OCI-LY3 (cell line): ENCODE data around the gene UNC93A.
"Not testable (repeated sequence)": the region's sequence is repeated elsewhere in the genome, so short reads cannot be mapped to it uniquely, and the experiment has no call there.

Experiments
- H2AFZ ChIP-seq: fragments of 200-600, 300-600 bp; shearing (Covaris generic); 2 replicates; pipeline ENCODE4 v1.6.0; 2014; ENCODE audit warnings: antibody characterized with exemption, low read depth, low read length
- H3K27ac ChIP-seq: fragments of 200-600, 300-600 bp; sonication (generic); 2 replicates; pipeline ENCODE4 v1.5.1; 2014; ENCODE audit warnings: mild to moderate bottlenecking, low read length, moderate library complexity, mixed read lengths
- H3K27me3 ChIP-seq: fragments of 200-600, 300-600 bp; sonication (generic); 2 replicates; pipeline ENCODE4 v1.6.1; 2014; ENCODE audit warnings: low read depth, low read length, mixed read lengths
- H3K36me3 ChIP-seq: fragments of 200-600, 300-600 bp; sonication (generic); replicated peaks from 2 replicates; pipeline ENCODE3; 2014; ENCODE audit warnings: low read depth, low read length, mixed read lengths
- H3K4me1 ChIP-seq: fragments of 300-600, 200-600 bp; sonication (generic); 2 replicates; pipeline ENCODE4 v1.6.1; 2014; ENCODE audit warnings: low read length, mixed read lengths
- H3K4me2 ChIP-seq: fragments of 200-600, 300-600 bp; sonication (generic); 2 replicates; pipeline ENCODE4 v1.6.1; 2014; ENCODE audit warnings: low read length, mixed read lengths
- H3K4me3 ChIP-seq: fragments of 300-600, 200-600 bp; sonication (generic); 2 replicates; pipeline ENCODE4 v1.5.1; 2014; ENCODE audit warnings: antibody characterized with exemption, mild to moderate bottlenecking, low read length, moderate library complexity
- H3K79me2 ChIP-seq: fragments of 300-600, 200-600 bp; shearing (Covaris generic); 2 replicates; pipeline ENCODE4 v1.6.1; 2014; ENCODE audit warnings: mild to moderate bottlenecking, low read length, mixed read lengths
- H3K9ac ChIP-seq: fragments of 300-600, 200-600 bp; shearing (Covaris generic); 2 replicates; pipeline ENCODE4 v1.6.0; 2014; ENCODE audit warnings: mild to moderate bottlenecking, low read length, moderate library complexity
- H3K9me3 ChIP-seq: fragments of 200-600, 300-600 bp; shearing (Covaris generic); 2 replicates; pipeline ENCODE4 v1.6.1; 2014; ENCODE audit warnings: low read length, mixed read lengths; ENCODE audit not compliant: insufficient read depth
- H4K20me1 ChIP-seq: fragments of 200-600, 300-600 bp; sonication (generic); 2 replicates; pipeline ENCODE4 v1.6.1; 2016; ENCODE audit warnings: low read length, mixed read lengths; ENCODE audit not compliant: insufficient read depth
- CTCF ChIP-seq: fragments of 200-600, 300-600 bp; sonication (generic); IDR thresholded peaks from 2 replicates; pipeline ENCODE4 v1.5.1; 2014; ENCODE audit warnings: antibody characterized with exemption, low read length, low read depth
- EZH2phosphoT487 ChIP-seq: fragments of 200-600 bp; shearing (Covaris generic); IDR thresholded peaks from 2 replicates; pipeline ENCODE4 v1.6.1; 2018; ENCODE audit warnings: antibody characterized with exemption, mixed run types, low read depth

UNC93A gene

GRCh38 chr6:167350275-167350696, 59.2 kb downstream of the UNC93A start:
- H3K36me3 ChIP-seq, result no peaks in the 10 kb centered on the region
- no peak for TF ChIP-seq CTCF
- no peak for TF ChIP-seq EZH2phosphoT487
- H3K9ac ChIP-seq, result no peak overlapping the region
- no peaks in the 10 kb centered on the region for H3K9me3 ChIP-seq
- no peak overlapping the region for H2AFZ ChIP-seq
- no peak overlapping the region for H3K4me2 ChIP-seq
- peaks cover under 1% of the 10 kb centered on the region; the same call in 1 of the 2 replicates for H3K27me3 ChIP-seq
- H3K27ac ChIP-seq, result no peak overlapping the region
- H3K4me1 ChIP-seq, result peaks cover 10% of the 10 kb centered on the region; the same call in 1 of the 2 replicates
- H4K20me1 ChIP-seq, result no peaks in the 10 kb centered on the region
- no peak overlapping the region for H3K4me3 ChIP-seq
- H3K79me2 ChIP-seq, result no peaks in the 10 kb centered on the region

- Histone ChIP-seq H3K9me3 (no peaks in the 10 kb centered on the region), H3K9ac (peak overlapping the region; percentile 35; the same call in 1 of the 2 replicates), H3K4me2 (peak overlapping the region; percentile 76), H4K20me1 (no peaks in the 10 kb centered on the region), H3K4me3 (peak overlapping the region; percentile 76), H3K79me2 (no peaks in the 10 kb centered on the region), H3K36me3 (no peaks in the 10 kb centered on the region), H3K27ac (peak overlapping the region; percentile 56), H2AFZ (peak overlapping the region; percentile 65; the same call in 1 of the 2 replicates), H3K4me1 (peaks cover 10% of the 10 kb centered on the region; the same call in 1 of the 2 replicates), H3K27me3 (no peaks in the 10 kb centered on the region)
- peak; percentile 50 for TF ChIP-seq CTCF
- no peak for TF ChIP-seq EZH2phosphoT487
Observed at GRCh38 chr6:167350731-167351655, 59.9 kb downstream of the UNC93A start.

- H3K36me3 ChIP-seq, result no peaks in the 10 kb centered on the region
- H4K20me1 ChIP-seq, result no peaks in the 10 kb centered on the region
- TF ChIP-seq EZH2phosphoT487, result no peak
- no peak for TF ChIP-seq CTCF
- H3K9ac ChIP-seq, result peak overlapping the region; percentile 35; the same call in 1 of the 2 replicates
- peak overlapping the region; percentile 56 for H3K27ac ChIP-seq
- no peaks in the 10 kb centered on the region for H3K79me2 ChIP-seq
- H3K4me2 ChIP-seq, result peak overlapping the region; percentile 76
- H2AFZ ChIP-seq, result peak overlapping the region; percentile 62; the same call in 1 of the 2 replicates
- H3K4me1 ChIP-seq, result peaks cover 10% of the 10 kb centered on the region; the same call in 1 of the 2 replicates
- H3K4me3 ChIP-seq, result peak overlapping the region; percentile 76
- H3K27me3 ChIP-seq, result no peaks in the 10 kb centered on the region; the same call in 1 of the 2 replicates
- no peaks in the 10 kb centered on the region for H3K9me3 ChIP-seq
Observed at GRCh38 chr6:167351656-167352345, 60.7 kb downstream of the UNC93A start.

GRCh38 chr6:167356874-167357273, 65.8 kb downstream of the UNC93A start:
- no peaks in the 10 kb centered on the region for H3K79me2 ChIP-seq
- no peaks in the 10 kb centered on the region for H4K20me1 ChIP-seq
- peaks cover 5% of the 10 kb centered on the region; the same call in 1 of the 2 replicates for H3K4me1 ChIP-seq
- no peak overlapping the region for H3K4me2 ChIP-seq
- H3K27me3 ChIP-seq, result no peaks in the 10 kb centered on the region; the same call in 1 of the 2 replicates
- H3K9ac ChIP-seq, result no peak overlapping the region
- no peak overlapping the region for H3K27ac ChIP-seq
- no peak overlapping the region for H3K4me3 ChIP-seq
- no peak for TF ChIP-seq CTCF
- no peak for TF ChIP-seq EZH2phosphoT487
- H3K36me3 ChIP-seq, result no peaks in the 10 kb centered on the region
- H2AFZ ChIP-seq, result no peak overlapping the region
- H3K9me3 ChIP-seq, result no peaks in the 10 kb centered on the region

- not testable (repeated sequence) for H4K20me1 ChIP-seq, H3K27ac ChIP-seq, H3K27me3 ChIP-seq, H3K4me2 ChIP-seq, H3K4me3 ChIP-seq, H2AFZ ChIP-seq, H3K9me3 ChIP-seq, H3K36me3 ChIP-seq, H3K4me1 ChIP-seq, H3K9ac ChIP-seq, H3K79me2 ChIP-seq
Observed at GRCh38 chr6:167358394-167358793, 67.3 kb downstream of the UNC93A start.
